Fibroblast of peridontal ligament (primary cell): ENCODE data around the gene TSEN2.
A peak's percentile ranks its signal among the peaks of the same experiment; 100 is the strongest.
"Not testable (repeated sequence)": the region's sequence is repeated elsewhere in the genome, so short reads cannot be mapped to it uniquely, and the experiment has no call there.

Experiments
- DNase-seq: peaks from one replicate; pipeline ENCODE4 v3.0.0-alpha.2; 2010; ENCODE audit errors: extremely low read depth

Gene TSEN2

GRCh38 chr3:12472000-12472610 lies 12.2 kb upstream of the TSEN2 start:
- no peak for DNase-seq

- DNase-seq, result no peak
Observed at GRCh38 chr3:12472796-12473195, 11.5 kb upstream of the TSEN2 start.

GRCh38 chr3:12473511-12473910 lies 10.8 kb upstream of the TSEN2 start:
- peak; percentile 24 for DNase-seq

- DNase-seq, result peak; percentile 66
Observed at GRCh38 chr3:12476238-12476897, 7.9 kb upstream of the TSEN2 start.

GRCh38 chr3:12477256-12477655 lies 7.0 kb upstream of the TSEN2 start:
- DNase-seq, result no peak

GRCh38 chr3:12478326-12478725 lies 6.0 kb upstream of the TSEN2 start:
- DNase-seq, result no peak

GRCh38 chr3:12479198-12479597 lies 5.1 kb upstream of the TSEN2 start:
- not testable (repeated sequence) for DNase-seq

GRCh38 chr3:12479919-12480427 lies 4.3 kb upstream of the TSEN2 start:
- peak; percentile 65 for DNase-seq

GRCh38 chr3:12483410-12483809 lies 870 bp upstream of the TSEN2 start:
- DNase-seq, result peak; percentile 12

GRCh38 chr3:12483872-12484197 lies 445 bp upstream of the TSEN2 start:
- no peak for DNase-seq

- DNase-seq, result no peak
Observed at GRCh38 chr3:12484983-12485327, 675 bp downstream of the TSEN2 start.

GRCh38 chr3:12486001-12486400 lies 1.7 kb downstream of the TSEN2 start:
- no peak for DNase-seq

GRCh38 chr3:12486916-12487315 lies 2.6 kb downstream of the TSEN2 start:
- no peak for DNase-seq

GRCh38 chr3:12487336-12487735 lies 3.1 kb downstream of the TSEN2 start:
- no peak for DNase-seq

- DNase-seq, result no peak
Observed at GRCh38 chr3:12487786-12488185, 3.5 kb downstream of the TSEN2 start.

- DNase-seq, result no peak
Observed at GRCh38 chr3:12489368-12489767, 5.1 kb downstream of the TSEN2 start.

GRCh38 chr3:12489832-12490231 lies 5.6 kb downstream of the TSEN2 start:
- DNase-seq, result no peak

- DNase-seq, result no peak
Observed at GRCh38 chr3:12490547-12490946, 6.3 kb downstream of the TSEN2 start.

- no peak for DNase-seq
Observed at GRCh38 chr3:12495749-12496452, 11.6 kb downstream of the TSEN2 start.

GRCh38 chr3:12496453-12496761 lies 12.1 kb downstream of the TSEN2 start:
- DNase-seq, result no peak

GRCh38 chr3:12499474-12499873 lies 15.2 kb downstream of the TSEN2 start:
- DNase-seq, result no peak

- peak; percentile 86 for DNase-seq
Observed at GRCh38 chr3:12501360-12502020, 17.2 kb downstream of the TSEN2 start.
